Ramos (cell line): Measurements from ENCODE around the gene NDRG3.

Source experiments
- in situ Hi-C: fragments of 300-500 bp; cut with MboI; formaldehyde crosslinking; loops from one replicate; pipeline ENCODE4 v1.14.3; 2022; ENCODE audit warnings: low sequenced_read_pairs; ENCODE audit not compliant: unreplicated experiment

The NDRG3 gene

GRCh38 chr20:36768768-36769430, 23.0 kb upstream of the NDRG3 start:
- in situ Hi-C loops = no loop called here

- in situ Hi-C loops = no loop called here
Measured at GRCh38 chr20:36761125-36761524, 15.2 kb upstream of the NDRG3 start.

GRCh38 chr20:36760647-36761046, 14.8 kb upstream of the NDRG3 start:
- in situ Hi-C loops = no loop called here

- in situ Hi-C loops = no loop called here
Measured at GRCh38 chr20:36758276-36758675, 12.4 kb upstream of the NDRG3 start.

GRCh38 chr20:36756496-36756895, 10.6 kb upstream of the NDRG3 start:
- in situ Hi-C loops = no loop called here

- in situ Hi-C loops = no loop called here
Measured at GRCh38 chr20:36754656-36755222, 8.8 kb upstream of the NDRG3 start.

GRCh38 chr20:36752582-36752981, 6.7 kb upstream of the NDRG3 start:
- in situ Hi-C loops = no loop called here

GRCh38 chr20:36745234-36745926, 510 bp downstream of the NDRG3 start:
- in situ Hi-C loops = no loop called here

- in situ Hi-C loops = no loop called here
Measured at GRCh38 chr20:36744764-36745191, 1.1 kb downstream of the NDRG3 start.

- in situ Hi-C loops = no loop called here
Measured at GRCh38 chr20:36744243-36744642, 1.6 kb downstream of the NDRG3 start.

GRCh38 chr20:36742558-36742957, 3.3 kb downstream of the NDRG3 start:
- in situ Hi-C loops = no loop called here

GRCh38 chr20:36741072-36741471, 4.8 kb downstream of the NDRG3 start:
- in situ Hi-C loops = no loop called here

- in situ Hi-C loops = no loop called here
Measured at GRCh38 chr20:36737183-36737499, 8.7 kb downstream of the NDRG3 start.

- in situ Hi-C loops = no loop called here
Measured at GRCh38 chr20:36736451-36737182, 9.3 kb downstream of the NDRG3 start.

- in situ Hi-C loops = no loop called here
Measured at GRCh38 chr20:36732456-36732855, 13.4 kb downstream of the NDRG3 start.

GRCh38 chr20:36728986-36729385, 16.9 kb downstream of the NDRG3 start:
- in situ Hi-C loops = no loop called here

- in situ Hi-C loops = no loop called here
Measured at GRCh38 chr20:36726168-36726567, 19.7 kb downstream of the NDRG3 start.

GRCh38 chr20:36720510-36720909, 25.4 kb downstream of the NDRG3 start:
- in situ Hi-C loops = no loop called here

GRCh38 chr20:36717657-36718056, 28.2 kb downstream of the NDRG3 start:
- in situ Hi-C loops = no loop called here

GRCh38 chr20:36717021-36717420, 28.9 kb downstream of the NDRG3 start:
- in situ Hi-C loops = no loop called here

- in situ Hi-C loops = no loop called here
Measured at GRCh38 chr20:36712775-36713174, 33.1 kb downstream of the NDRG3 start.
